ENCODE results near the gene SIK2. TPM values are rescaled to one million over a fixed set of nuclear protein-coding genes. Genes with fewer than 3 reads are reported as not detected.

Gene SIK2
- total and polyA plus RNA-seq, 11 donors, result 4.1 to 45.8 (median 27.5) TPM

DNA sequence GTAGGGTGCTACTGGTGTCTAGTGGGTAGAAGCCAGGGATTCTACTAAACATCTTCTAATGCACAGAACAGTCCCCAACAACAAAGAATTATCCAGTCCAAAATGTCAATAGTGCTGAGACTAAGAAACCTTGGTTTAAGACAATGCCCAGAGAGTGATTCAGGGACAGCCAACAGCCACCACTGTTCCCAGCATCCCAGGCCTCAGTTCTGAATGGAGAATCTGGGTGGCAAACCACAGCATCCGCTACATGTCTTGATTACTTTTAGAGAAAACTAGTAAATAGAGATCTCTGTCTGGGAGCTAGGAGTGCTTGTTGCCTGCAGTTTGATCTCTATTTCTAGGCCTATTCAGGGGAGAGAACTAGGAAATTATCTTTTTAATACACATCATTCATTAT is 20.9 kb upstream of the SIK2 start:
- intact Hi-C loops (cut with DNase I), result no loop called here
- Histone ChIP-seq H3K9me3 (no peaks in the 10 kb centered on the region), H3K4me3 (no peak overlapping the region), H3K27ac (no peak overlapping the region), H3K36me3 (no peaks in the 10 kb centered on the region), H3K27me3 (no peaks in the 10 kb centered on the region), H3K4me1 (peaks cover 0 to 5% (median 0%) of the 10 kb centered on the region in 12 donors)
- TF ChIP-seq CTCF (IDR thresholded peaks at IDR 0.05) (no peak), POLR2A (IDR thresholded peaks at IDR 0.05) (no peak)
- no peak for ATAC-seq
- DNase-seq, result no peak
- WGBS, 4 donors, result 92 to 98% (median 97%) methylated on average over 1 of the region's 1 CpG

DNA sequence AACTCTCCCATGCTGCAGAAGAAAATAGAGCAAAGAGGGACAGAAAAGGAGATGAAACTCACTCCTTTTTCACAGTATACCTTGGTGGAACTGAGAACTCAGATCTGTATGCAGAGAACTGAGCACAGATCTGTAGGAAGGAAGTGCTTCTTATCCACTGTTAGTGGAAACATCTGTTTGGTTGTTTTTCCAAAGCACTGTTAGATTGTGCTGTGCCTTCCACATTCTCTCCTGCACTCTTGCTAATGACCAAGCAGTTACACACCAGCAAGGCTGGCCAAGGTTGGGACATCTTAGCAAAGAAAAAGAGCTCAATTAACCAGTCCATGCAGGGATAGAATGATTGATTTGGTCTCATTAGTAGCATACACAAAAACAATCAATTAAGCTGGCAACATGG is 20.1 kb upstream of the SIK2 start:
- Histone ChIP-seq H3K4me3 (no peak overlapping the region), H3K27ac (no peak overlapping the region), H3K9me3 (no peaks in the 10 kb centered on the region), H3K36me3 (no peaks in the 10 kb centered on the region), H3K4me1 (peaks cover 0 to 5% (median 0%) of the 10 kb centered on the region in 12 donors), H3K27me3 (no peaks in the 10 kb centered on the region)
- ATAC-seq, result no peak
- intact Hi-C loops (cut with DNase I), result no loop called here
- no peak for TF ChIP-seq CTCF (IDR thresholded peaks at IDR 0.05)
- TF ChIP-seq POLR2A (IDR thresholded peaks at IDR 0.05), result no peak
- DNase-seq, result no peak

GRCh38 chr11:111582881-111583280 is 19.4 kb upstream of the SIK2 start:
- no peak overlapping the region for H3K27ac ChIP-seq
- intact Hi-C loops (cut with DNase I), result no loop called here
- 64 to 74% (median 68%) methylated on average over 4 of the region's 4 CpGs for WGBS, 4 donors

DNA sequence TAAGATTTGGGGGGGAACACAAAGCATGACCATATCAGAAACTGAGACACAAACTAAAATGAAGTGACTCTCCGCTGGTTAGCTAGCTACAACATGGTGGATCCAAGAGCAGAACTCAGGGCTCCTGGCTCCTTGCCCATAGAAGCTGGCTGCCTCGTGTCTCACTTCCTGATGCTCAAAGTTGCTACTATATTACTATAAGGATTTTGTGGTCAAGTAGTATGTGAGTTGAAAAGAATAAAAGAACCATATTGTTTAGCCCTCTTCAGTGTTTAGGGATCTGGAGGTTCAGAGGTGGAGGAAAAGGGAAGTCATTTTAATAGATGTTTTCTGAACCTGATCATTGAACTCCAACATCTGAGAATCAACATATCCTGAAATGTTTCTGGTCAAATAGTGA is 16.9 kb upstream of the SIK2 start:
- no peak for TF ChIP-seq POLR2A (IDR thresholded peaks at IDR 0.05)
- no peak for TF ChIP-seq CTCF (IDR thresholded peaks at IDR 0.05)
- H3K9me3 ChIP-seq, result peaks cover 0 to 6% (median 0%) of the 10 kb centered on the region in 12 donors
- no peaks in the 10 kb centered on the region for H3K27me3 ChIP-seq
- H3K36me3 ChIP-seq, result no peaks in the 10 kb centered on the region
- WGBS, 4 donors, result 41 to 49% (median 46%) methylated on average over 2 of the region's 2 CpGs
- peaks cover 0 to 5% (median 0%) of the 10 kb centered on the region in 12 donors for H3K4me1 ChIP-seq
- H3K4me3 ChIP-seq, result no peak overlapping the region
- no peak overlapping the region for H3K27ac ChIP-seq
- ATAC-seq (peak in 1 of 4 donors; percentile 22), DNase-seq (peak in 1 of 5 donors; percentile 40)
- intact Hi-C loops (cut with DNase I), result loop anchor here in 7 of 10 donors (5.0 kb wide), 2 partner anchors 192 to 257 kb away; no protein-coding TSS in a partner anchor

More at GRCh38 chr11:111582881-111583280, 19.4 kb upstream of the SIK2 start:
- TF ChIP-seq CTCF (IDR thresholded peaks at IDR 0.05), result no peak
- no peak for TF ChIP-seq POLR2A (IDR thresholded peaks at IDR 0.05)
- H3K36me3 ChIP-seq, result no peaks in the 10 kb centered on the region
- ATAC-seq, result no peak
- DNase-seq, result no peak
- no peaks in the 10 kb centered on the region for H3K27me3 ChIP-seq
- H3K4me1 ChIP-seq, result peaks cover 0 to 5% (median 0%) of the 10 kb centered on the region in 12 donors
- peaks cover 0 to 3% (median 0%) of the 10 kb centered on the region in 12 donors for H3K9me3 ChIP-seq
- no peak overlapping the region for H3K4me3 ChIP-seq
